ENCODE results near the gene COL20A1.

GRCh38 chr20:63366390-63367365 lies 73.7 kb downstream of the COL20A1 start:
- no peak for TF ChIP-seq CTCF (IDR thresholded peaks at IDR 0.05)
- TF ChIP-seq POLR2AphosphoS5 (IDR thresholded peaks at IDR 0.05), result no peak

All from stomach (tissue), 4 donors.